ENCODE measurements around the gene GADD45A.

DNA sequence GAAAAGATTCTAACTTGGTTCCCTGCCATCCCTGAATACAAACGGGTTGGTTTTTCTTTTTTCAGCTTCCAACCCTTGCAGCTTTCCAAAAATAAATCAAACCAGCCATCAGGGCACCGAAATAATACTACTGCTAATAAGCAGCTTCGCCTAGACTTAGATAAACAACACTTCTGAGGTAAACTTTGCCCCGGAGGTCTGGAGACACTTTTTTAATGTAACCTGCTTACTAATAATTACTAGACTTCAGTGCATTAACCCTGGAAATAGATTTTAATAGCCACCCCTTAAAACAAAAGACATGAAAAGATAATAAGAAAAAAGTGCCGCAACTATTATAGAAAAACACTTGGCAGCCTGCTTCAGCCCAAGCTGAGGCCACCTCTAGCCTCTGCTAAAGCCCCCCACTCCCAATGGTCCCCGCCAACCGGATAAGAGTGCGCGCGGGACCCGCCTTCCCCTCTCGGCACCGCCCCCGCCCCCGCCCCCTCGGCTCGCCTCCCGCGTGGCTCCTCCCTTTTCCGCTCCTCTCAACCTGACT lies 405 bp upstream of the GADD45A start:
- TF ChIP-seq CTCF (IDR thresholded peaks at IDR 0.05) (no peak), POLR2A (IDR thresholded peaks at IDR 0.05) (no peak)

Measured in right lobe of liver (tissue), 4 donors.